Peyer's patch (tissue), 4 donors: Measurements from ENCODE around the gene RGS9BP. TPM values are rescaled to one million over a fixed set of nuclear protein-coding genes. Genes with fewer than 3 reads are reported as not detected.

Experiments used
- DNase-seq, 3 donors: peaks; one replicate each; pipeline ENCODE4 v3.0.0-alpha.2; 2017 to 2019
- H3K27ac ChIP-seq, 4 donors: fragments of 200-600 bp; sonication (generic); one replicate each; pipeline ENCODE4 v1.5.1; 2016 to 2019
- H3K27me3 ChIP-seq, 2 donors: fragments of 200-600 bp; sonication (generic); one replicate each; pipeline ENCODE4 v1.5.1; 2019
- H3K36me3 ChIP-seq, 3 donors: fragments of 200-600 bp; sonication (generic); one replicate each; pipeline ENCODE4 v1.5.1; 2016 to 2019
- H3K4me1 ChIP-seq, 4 donors: fragments of 200-600 bp; sonication (generic); one replicate each; pipeline ENCODE4 v1.5.1; 2016 to 2019
- H3K4me3 ChIP-seq, 4 donors: fragments of 200-600 bp; sonication (generic); 1 replicate in 3 of 4; 2 replicates in 1 of 4; pipeline ENCODE4 v1.5.1; 2016 to 2019; ENCODE audit warnings: mild to moderate bottlenecking in 1 of 4
- H3K9me3 ChIP-seq, 4 donors: fragments of 200-600 bp; sonication (generic); one replicate each; pipeline ENCODE4 v1.5.1; 2016 to 2019; ENCODE audit warnings: mild to moderate bottlenecking in 1 of 4
- CTCF ChIP-seq, 6 experiments: fragments of 450-650 bp in 4 of 6; fragments of 200-600 bp in 2 of 6; sonication (generic) in 1 of 6; IDR thresholded peaks; one replicate each; pipeline ENCODE4 v1.5.1; 2017 to 2019; ENCODE audit warnings: antibody characterized with exemption in 6 of 6, mild to moderate bottlenecking in 3 of 6, moderate library complexity in 1 of 6
- POLR2A ChIP-seq, 2 donors: fragments of 450-650 bp; IDR thresholded peaks; one replicate each; pipeline ENCODE4 v1.5.1; 2017; ENCODE audit warnings: antibody characterized with exemption in 2 of 2, mild to moderate bottlenecking in 2 of 2, moderate library complexity in 2 of 2
- small RNA-seq, 2 donors: library from RNA; depleted of rRNA; stranded (forward); fragments of <200 nt; gene quantifications; one replicate each; pipeline ENCODE3, GENCODE V24; 2016
- total RNA-seq, 4 donors: library from RNA; depleted of rRNA; stranded (reverse); fragments of >200 nt; gene quantifications; one replicate each; pipeline ENCODE4 v1.1.0, GENCODE V29; 2016

RGS9BP gene
- total RNA-seq, 4 donors from 2014 or later, result 0.67 TPM; not detected in 3

GRCh38 chr19:32719611-32720059 lies 44.0 kb downstream of the RGS9BP start, which contains the start of gene TDRD12:
Gene TDRD12 (plus strand): TSS chr19:32719767. CDS start chr19:32720073, 306 bp downstream.
- Histone ChIP-seq H3K27me3 (no peaks in the 10 kb centered on the region), H3K4me3 (no peak within 1 kb of the TSS), H3K9me3 (no peaks in the 10 kb centered on the region), H3K27ac (no peak within 1 kb of the TSS), H3K36me3 (peaks cover 0 to 8% (median 0%) of the 10 kb centered on the region in 3 donors), H3K4me1 (no peaks in the 10 kb centered on the region)
- no peak for DNase-seq
- TF ChIP-seq POLR2A (IDR thresholded peaks at IDR 0.05), result no peak
- no peak for TF ChIP-seq CTCF (IDR thresholded peaks at IDR 0.05)

- TF ChIP-seq CTCF (IDR thresholded peaks at IDR 0.05) (no peak), POLR2A (IDR thresholded peaks at IDR 0.05) (no peak)
- Histone ChIP-seq H3K27me3 (no peaks in the 10 kb centered on the region), H3K4me3 (no peak overlapping the region), H3K9me3 (no peaks in the 10 kb centered on the region), H3K27ac (no peak overlapping the region), H3K36me3 (peaks cover 0 to 1% (median 0%) of the 10 kb centered on the region in 3 donors), H3K4me1 (no peaks in the 10 kb centered on the region)
- no peak for DNase-seq
Observed at GRCh38 chr19:32720216-32720935, 44.7 kb downstream of the RGS9BP start.

GRCh38 chr19:32720936-32721250 lies 45.2 kb downstream of the RGS9BP start:
- Histone ChIP-seq H3K9me3 (no peaks in the 10 kb centered on the region), H3K27ac (no peak overlapping the region), H3K27me3 (no peaks in the 10 kb centered on the region), H3K4me3 (no peak overlapping the region), H3K36me3 (no peaks in the 10 kb centered on the region), H3K4me1 (no peaks in the 10 kb centered on the region)
- DNase-seq, result no peak
- TF ChIP-seq CTCF (IDR thresholded peaks at IDR 0.05) (no peak), POLR2A (IDR thresholded peaks at IDR 0.05) (no peak)

Small RNA genes within 50 kb of the gene (small RNA-seq; reads per million reads assigned to genes)
- gene RN7SL789P, result 0 reads per million in 2 donors

Other genes with a start within 250 kb of the RGS9BP start
- 10 to 100 TPM; 32.5 to 80.0 (median 43.3) TPM for gene PDCD5, start 94.7 kb upstream of the RGS9BP start, total RNA-seq
- 10 to 100 TPM; 33.2 to 48.0 (median 38.7) TPM for gene ANKRD27, start 668 bp upstream of the RGS9BP start, total RNA-seq
- gene NUDT19, start 16.0 kb downstream of the RGS9BP start, total RNA-seq, result 10 to 100 TPM in 3 of 4 donors, 1 to 10 TPM in 1; 7.4 to 16.6 (median 12.6) TPM
- gene TDRD12, start 43.9 kb downstream of the RGS9BP start, total RNA-seq, result 1 to 10 TPM in 1 of 4 donors, not detected in 3; 1.7 TPM
- 1,000 to 10,000 TPM in 1 of 4 donors, 100 to 1,000 TPM in 2, 10 to 100 TPM in 1; 22.3 to 1,183 (median 609) TPM for gene SLC7A9, start 193.9 kb downstream of the RGS9BP start, total RNA-seq